ENCODE data around the gene DTX3.
"Not testable (repeated sequence)": the region's sequence is repeated elsewhere in the genome, so short reads cannot be mapped to it uniquely, and the experiment has no call there.

The DTX3 gene

GRCh38 chr12:57604454-57604991 is at the start of gene DTX3:
Gene DTX3 (plus strand): TSS chr12:57604824. CDS start chr12:57606518, 1,694 bp downstream.
- DNase-seq = peak in 1 of 2 experiments; percentile 14

- DNase-seq = no peak
These were observed 49.7 kb upstream of the DTX3 start for GRCh38 chr12:57554897-57555296.

- DNase-seq = no peak
These were observed 45.8 kb upstream of the DTX3 start for GRCh38 chr12:57558864-57559263.

GRCh38 chr12:57560516-57560915 is 44.1 kb upstream of the DTX3 start:
- no peak for DNase-seq

GRCh38 chr12:57561117-57561516 is 43.5 kb upstream of the DTX3 start:
- not testable (repeated sequence) for DNase-seq

- no peak for DNase-seq
These were observed 41.3 kb upstream of the DTX3 start for GRCh38 chr12:57563358-57563757.

- DNase-seq = no peak
These were observed 40.4 kb upstream of the DTX3 start for GRCh38 chr12:57564178-57564740.

GRCh38 chr12:57568838-57569237 is 35.8 kb upstream of the DTX3 start:
- no peak for DNase-seq

- DNase-seq = no peak
These were observed 34.8 kb upstream of the DTX3 start for GRCh38 chr12:57569858-57570257.

GRCh38 chr12:57570438-57570837 is 34.2 kb upstream of the DTX3 start:
- not testable (repeated sequence) for DNase-seq

GRCh38 chr12:57571926-57572762 is 32.5 kb upstream of the DTX3 start:
- no peak for DNase-seq

GRCh38 chr12:57574795-57575194 is 29.8 kb upstream of the DTX3 start:
- no peak for DNase-seq

GRCh38 chr12:57575771-57576612 is 28.6 kb upstream of the DTX3 start:
- DNase-seq = no peak

GRCh38 chr12:57576613-57577160 is 27.9 kb upstream of the DTX3 start:
- DNase-seq = no peak

- DNase-seq = no peak
These were observed 26.5 kb upstream of the DTX3 start for GRCh38 chr12:57577981-57578758.

GRCh38 chr12:57579011-57579410 is 25.6 kb upstream of the DTX3 start:
- DNase-seq = no peak

- no peak for DNase-seq
These were observed 24.8 kb upstream of the DTX3 start for GRCh38 chr12:57579677-57580465.

GRCh38 chr12:57580466-57580795 is 24.2 kb upstream of the DTX3 start:
- DNase-seq = no peak

- no peak for DNase-seq
These were observed 22.8 kb upstream of the DTX3 start for GRCh38 chr12:57581802-57582201.

- no peak for DNase-seq
These were observed 22.2 kb upstream of the DTX3 start for GRCh38 chr12:57582440-57582839.

All from activated CD4-positive, alpha-beta T cell treated with anti-CD3 and anti-CD28 coated beads, Interleukin-2, amount 50 U/mL, for 4 hours (primary cell).